DLD1 (cell line): Measurements from ENCODE around the gene GAB3.

Experiments
- in situ Hi-C: cut with HindIII; loops from 2 replicates; pipeline ENCODE4 v1.10.0; 2017; ENCODE audit warnings: low sequenced_read_pairs

Gene GAB3

GRCh38 chrX:154751203-154751668 is 359 bp upstream of the GAB3 start:
- in situ Hi-C loops = no loop called here

GRCh38 chrX:154749856-154750255 is 1.0 kb downstream of the GAB3 start:
- in situ Hi-C loops = no loop called here

- in situ Hi-C loops = no loop called here
Observed at GRCh38 chrX:154748712-154749339, 2.1 kb downstream of the GAB3 start.

- in situ Hi-C loops = no loop called here
Observed at GRCh38 chrX:154742613-154743012, 8.3 kb downstream of the GAB3 start.

GRCh38 chrX:154739952-154740465 is 10.9 kb downstream of the GAB3 start:
- in situ Hi-C loops = no loop called here

GRCh38 chrX:154738011-154738738 is 12.7 kb downstream of the GAB3 start:
- in situ Hi-C loops = no loop called here

- in situ Hi-C loops = no loop called here
Observed at GRCh38 chrX:154737136-154737535, 13.7 kb downstream of the GAB3 start.

- in situ Hi-C loops = no loop called here
Observed at GRCh38 chrX:154735695-154736393, 15.0 kb downstream of the GAB3 start.

GRCh38 chrX:154734061-154734781 is 16.7 kb downstream of the GAB3 start:
- in situ Hi-C loops = no loop called here

- in situ Hi-C loops = no loop called here
Observed at GRCh38 chrX:154733066-154733425, 17.8 kb downstream of the GAB3 start.

- in situ Hi-C loops = no loop called here
Observed at GRCh38 chrX:154732421-154733065, 18.3 kb downstream of the GAB3 start.

GRCh38 chrX:154731881-154732280 is 19.0 kb downstream of the GAB3 start:
- in situ Hi-C loops = no loop called here

- in situ Hi-C loops = no loop called here
Observed at GRCh38 chrX:154731184-154731583, 19.7 kb downstream of the GAB3 start.

- in situ Hi-C loops = no loop called here
Observed at GRCh38 chrX:154730253-154730891, 20.5 kb downstream of the GAB3 start.

GRCh38 chrX:154729439-154729838 is 21.4 kb downstream of the GAB3 start:
- in situ Hi-C loops = no loop called here

- in situ Hi-C loops = no loop called here
Observed at GRCh38 chrX:154728431-154729190, 22.3 kb downstream of the GAB3 start.

- in situ Hi-C loops = no loop called here
Observed at GRCh38 chrX:154727871-154728270, 23.0 kb downstream of the GAB3 start.

GRCh38 chrX:154727418-154727817 is 23.5 kb downstream of the GAB3 start:
- in situ Hi-C loops = no loop called here

GRCh38 chrX:154724993-154725756 is 25.7 kb downstream of the GAB3 start:
- in situ Hi-C loops = no loop called here
